ENCODE data around the gene WFIKKN2. TPM values are rescaled to one million over a fixed set of nuclear protein-coding genes. Genes with fewer than 3 reads are reported as not detected.

The WFIKKN2 gene
- total RNA-seq = not detected
- not detected for polyA plus RNA-seq
- total RNA-seq = 0 reads per million in 6 experiments

GRCh38 chr17:50835301-50836234, at the start of gene WFIKKN2:
TSS of gene WFIKKN2 (plus strand) at chr17:50835586. CDS start at chr17:50835938, 352 bp downstream.
- DNase-seq = no peak
- ATAC-seq = peak in 1 of 2 donors; percentile 27

GRCh38 chr17:50785946-50786570, 49.3 kb upstream of the WFIKKN2 start:
- ATAC-seq (no peak), DNase-seq (no peak)
- Mint-ChIP-seq H3K27me3 (peaks cover 0 to 5% (median 4%) of the 10 kb centered on the region in 5 donors), H3K4me3 (no peak overlapping the region), H3K27ac (peak overlapping the region in 1 of 10 donors; percentile 70), H3K4me1 (peaks cover 8 to 16% (median 11%) of the 10 kb centered on the region in 4 donors), H3K36me3 (no peaks in the 10 kb centered on the region), H3K9me3 (no peaks in the 10 kb centered on the region)
- POLR2A ChIA-PET = no interaction called here

More at GRCh38 chr17:50835301-50836234, at the start of gene WFIKKN2:
- H3K9me3 Mint-ChIP-seq = no peaks in the 10 kb centered on the region
- POLR2A ChIA-PET = interaction anchor here (0.6 kb wide), 1 partner anchor 118 kb away, joined by 3 read pairs; no protein-coding TSS in a partner anchor
- H3K4me3 Mint-ChIP-seq = no peak within 1 kb of the TSS
- H3K27me3 Mint-ChIP-seq = peaks cover 2 to 31% (median 20%) of the 10 kb centered on the region in 5 donors
- no peaks in the 10 kb centered on the region for H3K36me3 Mint-ChIP-seq
- H3K4me1 Mint-ChIP-seq = peaks cover 0 to 6% (median 3%) of the 10 kb centered on the region in 4 donors
- H3K27ac Mint-ChIP-seq = no peak within 1 kb of the TSS

- peaks cover 0 to 5% (median 4%) of the 10 kb centered on the region in 5 donors for H3K27me3 Mint-ChIP-seq
- peaks cover 5 to 8% (median 6%) of the 10 kb centered on the region in 4 donors for H3K4me1 Mint-ChIP-seq
- no peak for DNase-seq
- no peak overlapping the region for H3K27ac Mint-ChIP-seq
- no peaks in the 10 kb centered on the region for H3K9me3 Mint-ChIP-seq
- POLR2A ChIA-PET = no interaction called here
- no peaks in the 10 kb centered on the region for H3K36me3 Mint-ChIP-seq
- no peak for ATAC-seq
- no peak overlapping the region for H3K4me3 Mint-ChIP-seq
These were observed 48.3 kb upstream of the WFIKKN2 start for GRCh38 chr17:50787106-50787505.

GRCh38 chr17:50790618-50791017, 44.8 kb upstream of the WFIKKN2 start:
- no peak for ATAC-seq
- POLR2A ChIA-PET = no interaction called here
- Mint-ChIP-seq H3K4me1 (peaks cover 0 to 6% (median 1%) of the 10 kb centered on the region in 4 donors), H3K27me3 (peaks cover 0 to 3% (median 1%) of the 10 kb centered on the region in 5 donors), H3K4me3 (no peak overlapping the region), H3K27ac (peak overlapping the region in 2 of 10 donors; percentile 13 to 71), H3K36me3 (no peaks in the 10 kb centered on the region), H3K9me3 (no peaks in the 10 kb centered on the region)
- no peak for DNase-seq

GRCh38 chr17:50792132-50792531, 43.3 kb upstream of the WFIKKN2 start:
- no peak overlapping the region for H3K4me3 Mint-ChIP-seq
- ATAC-seq = no peak
- DNase-seq = no peak
- POLR2A ChIA-PET = no interaction called here
- no peaks in the 10 kb centered on the region for H3K36me3 Mint-ChIP-seq
- no peak overlapping the region for H3K27ac Mint-ChIP-seq
- no peaks in the 10 kb centered on the region for H3K9me3 Mint-ChIP-seq
- peaks cover 0 to 3% (median 1%) of the 10 kb centered on the region in 4 donors for H3K4me1 Mint-ChIP-seq
- peaks cover 0 to 3% (median 0%) of the 10 kb centered on the region in 5 donors for H3K27me3 Mint-ChIP-seq

GRCh38 chr17:50793007-50793406, 42.4 kb upstream of the WFIKKN2 start:
- ATAC-seq (no peak), DNase-seq (no peak)
- POLR2A ChIA-PET = no interaction called here
- H3K27ac Mint-ChIP-seq = peak overlapping the region in 1 of 10 donors; percentile 34
- H3K4me1 Mint-ChIP-seq = peaks cover 0 to 2% (median under 1%) of the 10 kb centered on the region in 4 donors
- H3K27me3 Mint-ChIP-seq = peaks cover 0 to 3% (median 0%) of the 10 kb centered on the region in 5 donors
- H3K36me3 Mint-ChIP-seq = no peaks in the 10 kb centered on the region
- peak overlapping the region in 1 of 10 donors; percentile 63 for H3K4me3 Mint-ChIP-seq
- no peaks in the 10 kb centered on the region for H3K9me3 Mint-ChIP-seq

- H3K27ac Mint-ChIP-seq = peak overlapping the region in 1 of 10 donors; percentile 27
- H3K4me1 Mint-ChIP-seq = peaks cover 0 to 2% (median 0%) of the 10 kb centered on the region in 4 donors
- peaks cover 0 to 3% (median 0%) of the 10 kb centered on the region in 5 donors for H3K27me3 Mint-ChIP-seq
- no peak overlapping the region for H3K4me3 Mint-ChIP-seq
- no peak for ATAC-seq
- no peak for DNase-seq
- no peaks in the 10 kb centered on the region for H3K36me3 Mint-ChIP-seq
- H3K9me3 Mint-ChIP-seq = no peaks in the 10 kb centered on the region
- POLR2A ChIA-PET = interaction anchor here (0.6 to 0.7 kb wide), 2 partner anchors 14 to 573 kb away, joined by 3 to 4 read pairs; no protein-coding TSS in a partner anchor
These were observed 41.0 kb upstream of the WFIKKN2 start for GRCh38 chr17:50794361-50794760.

- peaks cover 0 to 4% (median 0%) of the 10 kb centered on the region in 4 donors for H3K4me1 Mint-ChIP-seq
- no peak overlapping the region for H3K4me3 Mint-ChIP-seq
- POLR2A ChIA-PET = no interaction called here
- DNase-seq (no peak), ATAC-seq (no peak)
- no peaks in the 10 kb centered on the region for H3K9me3 Mint-ChIP-seq
- no peaks in the 10 kb centered on the region for H3K36me3 Mint-ChIP-seq
- H3K27me3 Mint-ChIP-seq = peaks cover 0 to 6% (median 0%) of the 10 kb centered on the region in 5 donors
- no peak overlapping the region for H3K27ac Mint-ChIP-seq
These were observed 38.1 kb upstream of the WFIKKN2 start for GRCh38 chr17:50797135-50797810.

GRCh38 chr17:50798424-50799288, 36.7 kb upstream of the WFIKKN2 start:
- ATAC-seq = no peak
- Mint-ChIP-seq H3K36me3 (no peaks in the 10 kb centered on the region), H3K4me3 (no peak overlapping the region), H3K4me1 (peaks cover 0 to 4% (median 0%) of the 10 kb centered on the region in 4 donors), H3K27me3 (peaks cover 0 to 6% (median 0%) of the 10 kb centered on the region in 5 donors), H3K9me3 (no peaks in the 10 kb centered on the region), H3K27ac (peak overlapping the region in 1 of 10 donors; percentile 11)
- POLR2A ChIA-PET = interaction anchor here (0.5 kb wide), 1 partner anchor 374 kb away, joined by 3 read pairs; no protein-coding TSS in a partner anchor
- no peak for DNase-seq

GRCh38 chr17:50799582-50799981, 35.8 kb upstream of the WFIKKN2 start:
- POLR2A ChIA-PET = no interaction called here
- Mint-ChIP-seq H3K27me3 (peaks cover 0 to 6% (median 0%) of the 10 kb centered on the region in 5 donors), H3K4me3 (no peak overlapping the region), H3K4me1 (peaks cover 0 to 4% (median 0%) of the 10 kb centered on the region in 4 donors), H3K36me3 (no peaks in the 10 kb centered on the region), H3K27ac (no peak overlapping the region), H3K9me3 (no peaks in the 10 kb centered on the region)
- DNase-seq (no peak), ATAC-seq (no peak)

GRCh38 chr17:50800196-50800700, 35.1 kb upstream of the WFIKKN2 start:
- Mint-ChIP-seq H3K27me3 (peaks cover 0 to 6% (median 0%) of the 10 kb centered on the region in 5 donors), H3K4me1 (peaks cover 0 to 4% (median 0%) of the 10 kb centered on the region in 4 donors), H3K4me3 (no peak overlapping the region), H3K27ac (peak overlapping the region in 1 of 10 donors; percentile 36), H3K36me3 (no peaks in the 10 kb centered on the region), H3K9me3 (no peaks in the 10 kb centered on the region)
- ATAC-seq (no peak), DNase-seq (no peak)
- POLR2A ChIA-PET = no interaction called here

Data from naive thymus-derived CD8-positive, alpha-beta T cell (primary cell).